Activated CD8-positive, alpha-beta memory T cell treated with anti-CD3 and anti-CD28 coated beads for 24 hours (primary cell): ENCODE results near the gene LGI4.
A peak's percentile ranks its signal among the peaks of the same experiment; 100 is the strongest.
"Not testable (repeated sequence)": the region's sequence is repeated elsewhere in the genome, so short reads cannot be mapped to it uniquely, and the experiment has no call there.

Experiments
- DNase-seq: peaks from one replicate; pipeline ENCODE4 v3.0.0-alpha.2; 2020

LGI4 gene

DNA sequence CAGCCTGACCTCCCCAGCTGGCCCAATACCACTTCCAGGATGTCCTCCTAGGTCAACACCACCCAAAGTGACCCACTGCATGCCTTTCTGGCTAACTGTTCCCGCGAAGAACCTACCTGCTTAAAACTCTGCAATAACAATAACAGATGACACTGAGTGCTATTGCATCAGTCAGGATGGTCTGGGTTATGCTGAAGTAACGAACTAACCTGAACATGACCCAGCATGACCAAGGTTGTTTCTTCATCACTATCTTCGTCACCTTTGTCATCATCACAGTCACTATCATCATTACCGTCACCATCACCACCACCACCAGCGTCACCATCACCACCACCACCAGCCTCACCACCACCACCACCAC lies 29.8 kb downstream of the LGI4 start:
- DNase-seq, result no peak

DNA sequence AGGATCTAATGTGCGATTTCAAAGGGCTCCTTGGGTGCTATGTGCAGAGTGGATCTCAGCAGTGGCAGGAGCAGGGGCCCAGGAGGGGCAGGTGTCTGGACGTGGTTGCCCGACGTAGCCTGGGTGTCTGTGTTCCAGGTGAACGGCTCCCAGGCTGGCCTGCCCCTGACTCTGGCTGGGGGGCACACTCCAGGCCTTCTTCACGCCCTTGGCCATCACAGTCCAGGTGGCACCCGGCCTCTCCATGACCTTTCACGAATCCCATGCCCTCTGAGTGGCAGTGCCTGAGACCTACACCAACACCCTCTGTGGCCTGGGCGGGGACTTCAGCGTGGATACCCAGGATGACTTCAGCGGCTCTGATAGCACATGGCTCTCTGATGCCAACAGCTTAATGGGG lies 30.5 kb downstream of the LGI4 start:
- DNase-seq, result no peak

DNA sequence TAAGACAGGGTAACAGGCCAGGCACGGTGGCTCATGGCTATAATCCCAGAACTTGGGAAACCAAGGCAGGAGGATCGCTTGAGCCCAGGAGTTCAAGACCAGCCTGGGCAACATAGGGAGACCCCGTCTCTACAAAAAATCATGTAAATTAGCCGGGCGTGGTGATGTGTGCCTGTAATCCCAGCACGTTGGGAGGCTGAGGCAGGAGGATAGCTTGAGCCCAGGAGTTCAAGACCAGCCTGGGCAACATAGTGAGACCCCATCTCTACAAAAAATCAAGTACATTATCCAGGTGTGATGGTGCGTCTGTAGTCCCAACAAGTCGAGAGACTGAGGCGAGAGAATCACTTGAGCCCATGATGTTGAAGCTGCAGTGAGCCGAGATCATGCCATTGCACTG lies 31.2 kb downstream of the LGI4 start:
- DNase-seq, result not testable (repeated sequence)

DNA sequence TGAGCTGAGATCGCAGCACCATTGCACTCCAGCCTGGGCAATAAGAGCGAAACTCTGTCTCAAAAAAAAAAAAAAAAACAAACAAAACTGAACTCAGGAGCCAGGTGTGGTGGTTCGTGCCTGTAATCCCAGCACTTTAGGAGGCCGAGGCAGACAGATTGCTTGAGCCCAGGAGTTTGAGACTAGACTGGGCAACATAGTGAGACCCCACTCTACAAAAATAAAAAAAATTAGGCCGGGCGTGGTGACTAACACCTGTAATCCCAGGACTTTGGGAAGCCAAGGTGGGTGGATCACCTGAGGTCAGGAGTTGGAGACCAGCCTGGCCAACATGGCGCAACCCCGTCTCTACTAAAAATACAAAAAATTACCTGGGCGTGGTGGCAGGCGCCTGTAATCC lies 32.9 kb downstream of the LGI4 start:
- not testable (repeated sequence) for DNase-seq

DNA sequence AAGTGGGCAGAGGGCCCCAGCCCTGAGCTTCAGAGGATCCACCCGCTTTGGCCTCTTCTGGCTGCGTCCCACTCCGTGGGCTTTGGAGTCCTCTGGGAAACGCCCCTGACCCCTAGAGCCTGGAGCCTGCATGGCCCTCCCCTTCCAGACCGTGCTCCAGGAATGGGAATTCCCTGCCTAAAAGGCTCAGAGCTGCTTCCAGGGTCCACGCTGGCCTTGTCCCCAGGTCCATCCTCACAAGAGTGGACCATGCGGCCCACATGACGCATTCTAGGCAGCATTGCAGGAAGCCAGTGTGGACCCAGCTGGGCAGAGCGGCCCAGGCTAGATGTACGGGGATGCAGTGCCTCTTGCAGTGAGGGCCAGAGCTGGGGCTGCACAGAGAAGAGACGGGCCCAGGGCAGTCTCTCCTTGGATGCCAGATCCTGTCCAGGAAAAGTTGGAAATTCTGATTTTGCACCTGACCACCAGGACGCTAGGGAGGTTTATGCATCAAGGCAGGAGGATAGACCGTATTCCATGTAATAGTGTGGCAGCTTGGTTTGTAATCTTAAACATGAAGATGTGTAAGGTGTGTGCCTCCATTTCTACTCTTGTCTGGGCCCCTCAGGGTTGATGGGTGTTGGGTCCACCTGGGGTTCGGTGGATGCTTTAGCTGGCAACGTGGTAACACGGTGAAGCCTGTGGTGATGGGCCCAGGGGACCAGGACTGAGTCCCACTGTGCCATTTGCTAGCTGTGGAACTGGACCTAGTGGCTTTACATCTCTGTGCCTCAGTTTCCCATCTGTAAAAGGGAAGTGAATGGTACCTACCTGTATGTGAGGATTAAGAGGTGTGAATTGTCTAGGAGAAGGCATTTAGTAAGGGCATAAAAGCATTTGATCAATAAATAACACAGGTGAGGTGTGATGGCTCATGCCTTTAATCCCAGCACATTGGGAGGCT lies 34.0 kb downstream of the LGI4 start:
- DNase-seq, result no peak

DNA sequence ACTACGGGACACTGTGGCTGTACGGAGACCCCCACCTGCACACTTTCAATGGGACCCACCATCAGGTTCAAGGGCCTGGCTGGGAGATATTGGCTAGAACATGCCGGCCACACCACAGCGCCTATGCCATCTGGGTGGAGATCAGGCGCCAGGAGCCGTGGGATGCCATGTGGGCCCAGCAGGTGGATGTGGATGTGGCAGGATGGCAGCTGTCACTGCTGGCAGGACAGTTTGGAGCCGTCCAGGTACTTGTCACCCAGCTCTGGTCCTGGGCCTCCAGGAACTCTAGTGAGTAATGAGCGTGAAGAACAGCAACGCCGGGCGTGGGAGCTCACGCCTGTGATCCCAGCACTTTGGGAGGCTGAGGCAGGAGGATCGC lies 35.0 kb downstream of the LGI4 start:
- no peak for DNase-seq

DNA sequence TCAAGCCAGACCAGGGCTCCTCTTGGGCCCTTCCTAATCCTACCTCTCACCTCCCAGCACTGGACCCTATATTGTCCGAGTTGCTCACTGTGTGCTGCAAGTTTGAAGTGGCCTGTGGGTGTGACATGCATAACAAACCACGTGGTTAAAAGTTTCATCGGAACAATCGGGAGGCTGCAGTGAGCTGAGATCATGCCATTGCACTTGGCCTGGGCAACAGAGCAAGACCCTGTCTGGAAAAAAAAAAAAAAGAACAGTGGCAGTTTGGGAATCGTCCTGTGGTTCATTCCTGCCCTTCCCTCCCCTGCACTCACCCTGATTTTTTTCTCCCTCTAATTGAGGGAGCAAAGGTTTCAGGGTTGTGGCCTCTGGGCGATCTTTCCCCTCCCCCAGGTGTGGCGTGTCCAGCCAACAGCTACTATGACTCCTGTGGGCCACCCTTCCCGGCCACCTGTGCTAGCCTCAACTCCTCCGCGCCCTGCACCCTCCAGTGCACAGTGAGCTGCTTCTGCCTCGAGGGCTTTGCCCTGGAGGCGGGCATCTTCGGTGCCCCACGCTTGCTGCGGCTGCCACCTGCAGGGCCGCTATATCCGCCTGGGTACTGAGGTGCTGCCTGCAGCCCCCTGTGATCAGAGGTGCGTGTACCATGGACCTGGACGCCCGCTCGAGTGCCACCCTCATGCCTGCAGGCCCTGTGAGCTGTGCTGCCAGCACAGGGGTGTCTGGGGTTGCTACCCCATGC lies 35.5 kb downstream of the LGI4 start:
- DNase-seq, result no peak

DNA sequence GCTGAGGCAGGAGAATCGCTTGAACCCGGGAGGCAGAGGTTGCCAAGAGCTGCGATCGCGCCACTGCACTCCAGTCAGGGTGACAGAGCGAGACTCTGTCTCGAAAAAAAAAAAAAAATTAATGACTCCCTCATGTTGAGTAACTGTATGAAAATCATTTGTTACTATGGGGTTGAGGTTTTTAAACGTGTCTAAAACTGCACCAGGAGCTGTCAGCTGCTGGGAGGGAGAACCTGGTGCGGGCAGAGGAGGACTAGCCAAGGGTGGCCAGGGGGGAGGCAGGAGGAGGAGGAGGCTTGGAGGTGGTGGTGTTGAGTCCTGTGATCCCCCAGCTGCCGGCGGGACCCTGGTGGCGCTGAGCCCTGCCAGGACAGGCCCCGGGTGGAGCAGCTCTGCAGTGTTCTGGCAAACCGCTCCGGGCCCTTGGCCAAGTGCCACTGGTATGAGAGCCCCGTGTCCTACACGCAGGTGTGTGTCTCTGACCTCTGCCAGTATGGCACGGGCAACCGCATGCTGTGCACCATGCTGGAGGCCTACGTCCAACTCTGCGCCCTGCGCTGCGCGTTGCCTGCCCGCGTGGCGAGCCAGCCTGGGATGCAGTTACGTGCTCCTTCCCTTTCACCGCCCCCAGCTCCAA lies 36.3 kb downstream of the LGI4 start:
- no peak for DNase-seq

DNA sequence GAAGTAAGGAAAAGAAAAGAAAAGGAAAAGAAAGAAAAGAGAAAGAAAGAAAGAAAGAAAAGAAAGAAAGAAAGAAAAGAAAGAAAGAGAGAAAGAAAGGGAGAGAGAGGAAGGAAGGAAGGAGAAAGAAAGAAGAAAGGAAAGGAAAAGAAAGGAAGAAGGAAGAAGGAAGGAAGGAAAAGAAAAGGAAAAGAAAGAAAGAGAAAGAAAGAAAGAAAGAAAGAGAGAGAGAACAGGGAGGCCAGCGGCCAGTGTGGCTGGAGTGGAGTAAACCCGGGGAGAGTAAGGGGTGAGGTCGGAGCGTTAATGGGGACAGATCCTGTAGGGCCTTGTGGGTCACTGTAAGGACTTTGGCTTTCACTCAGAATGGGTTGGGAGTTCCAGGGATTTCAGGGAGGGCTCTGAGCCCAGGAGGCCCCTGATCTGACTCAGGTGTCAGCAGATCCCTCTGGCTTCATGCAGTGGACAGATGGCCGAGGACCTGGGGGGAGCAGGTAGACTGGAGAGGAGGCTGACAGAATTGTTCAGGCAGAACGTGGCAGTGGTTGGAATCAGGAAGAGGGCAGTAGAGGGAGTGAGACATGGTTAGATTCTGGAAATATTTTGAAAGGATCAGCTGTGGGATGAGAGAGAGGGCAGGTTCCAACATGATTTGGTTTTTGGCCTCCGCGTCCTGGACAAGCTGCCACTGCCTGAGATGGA lies 39.0 kb downstream of the LGI4 start:
- no peak for DNase-seq

DNA sequence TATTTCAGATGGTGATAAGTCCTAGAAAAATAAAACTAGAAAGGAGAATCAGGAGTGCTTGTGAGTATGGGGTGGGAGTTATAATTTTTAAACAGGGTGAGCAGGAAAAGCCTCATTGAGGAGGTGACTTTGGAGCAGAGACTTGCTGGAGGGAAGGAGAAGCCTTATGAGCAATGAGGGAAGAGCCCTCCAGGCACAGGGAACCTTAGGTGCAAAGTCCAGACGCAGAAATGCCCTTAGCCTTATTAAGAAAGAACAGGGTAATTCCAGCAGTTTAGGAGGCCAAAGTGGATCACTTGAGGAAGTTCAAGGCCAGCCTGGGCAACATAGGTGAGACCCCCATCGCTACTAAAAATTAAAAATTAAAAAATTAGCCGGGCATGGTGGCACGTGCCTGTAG lies 40.2 kb downstream of the LGI4 start:
- DNase-seq, result no peak

DNA sequence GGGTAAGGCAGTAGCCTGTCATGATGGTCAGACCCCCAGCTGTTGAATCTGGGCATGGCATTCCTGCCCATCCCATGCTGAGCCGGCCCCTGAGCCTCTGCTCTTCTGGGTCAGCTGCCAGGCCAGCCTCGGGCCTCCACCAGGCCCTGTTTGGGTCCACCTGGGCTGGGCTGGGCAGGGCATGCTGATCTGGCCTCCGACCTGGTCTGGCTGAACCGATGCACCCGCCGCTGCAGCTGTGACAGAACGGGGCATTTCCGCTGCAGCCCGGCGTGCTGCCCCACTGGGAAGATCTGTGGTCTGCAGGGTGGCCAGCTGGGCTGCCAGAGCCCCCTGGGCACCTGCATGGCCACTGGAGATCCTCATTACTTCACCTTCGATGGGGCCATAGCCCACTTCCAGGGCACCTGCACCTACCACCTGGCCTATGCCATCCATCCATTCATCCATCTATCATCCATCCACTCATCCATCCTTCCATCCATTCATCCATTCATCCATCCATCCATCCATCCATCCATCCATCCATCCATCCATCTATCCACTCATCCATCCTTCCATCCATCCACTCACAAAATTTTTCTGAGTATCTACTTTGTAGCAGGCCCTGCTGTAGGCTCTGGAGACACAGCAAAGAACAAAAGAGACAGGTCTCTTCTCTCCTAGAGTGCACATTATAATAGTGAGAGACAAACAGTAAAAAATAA lies 40.8 kb downstream of the LGI4 start:
- DNase-seq, result no peak

DNA sequence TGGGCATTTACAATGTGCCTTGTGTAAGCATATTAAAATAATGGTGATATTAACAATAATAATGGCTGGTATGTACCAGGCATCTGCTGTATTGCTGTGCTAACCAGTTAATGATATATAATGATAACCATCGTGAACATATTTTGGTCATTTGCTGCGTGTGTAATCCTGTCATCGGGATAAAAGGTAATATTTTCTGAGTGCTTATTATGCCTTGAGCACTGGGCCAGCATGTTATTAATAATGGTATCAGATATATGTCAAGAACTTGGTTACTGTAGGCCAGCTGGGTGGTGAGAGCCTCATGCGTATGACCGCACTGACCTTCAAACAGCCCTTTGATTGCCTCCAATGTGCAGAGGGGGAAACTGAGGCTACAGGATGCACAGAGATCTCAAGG lies 41.4 kb downstream of the LGI4 start:
- DNase-seq, result no peak

DNA sequence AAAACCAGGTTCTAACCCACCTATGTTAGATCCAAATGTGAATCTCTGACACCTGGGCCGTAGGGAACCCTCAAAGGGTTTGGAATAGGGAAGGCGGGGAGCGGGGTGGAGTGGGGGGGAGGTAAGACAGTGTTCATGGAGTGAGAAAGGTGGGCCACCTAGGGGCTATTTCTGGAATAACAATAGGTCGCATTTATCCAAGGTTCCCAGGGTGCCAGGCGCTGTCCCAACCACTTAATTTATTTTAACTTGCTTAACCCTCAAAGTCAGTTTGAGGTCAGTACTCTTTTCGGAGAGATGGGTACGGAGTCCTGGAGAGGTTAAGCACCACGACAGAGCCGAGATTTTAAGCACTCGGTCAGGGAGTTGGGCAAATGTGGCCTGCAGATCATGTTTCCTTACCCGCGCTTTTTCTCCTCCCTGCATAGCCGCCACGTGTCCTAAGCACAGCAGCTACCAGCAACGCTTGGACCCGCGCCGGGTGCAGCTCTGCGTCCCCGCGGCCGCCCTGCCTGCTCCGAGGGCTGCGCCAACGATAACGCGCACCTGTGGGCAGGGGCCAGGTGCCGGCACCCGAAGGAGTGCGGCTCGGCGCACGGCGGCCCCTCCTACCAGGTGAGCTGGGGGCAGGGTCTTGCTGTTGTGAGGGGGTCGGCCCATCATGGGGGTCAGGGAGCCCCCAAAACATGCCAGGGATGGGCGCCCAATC lies 44.2 kb downstream of the LGI4 start:
- peak; percentile 72 for DNase-seq

DNA sequence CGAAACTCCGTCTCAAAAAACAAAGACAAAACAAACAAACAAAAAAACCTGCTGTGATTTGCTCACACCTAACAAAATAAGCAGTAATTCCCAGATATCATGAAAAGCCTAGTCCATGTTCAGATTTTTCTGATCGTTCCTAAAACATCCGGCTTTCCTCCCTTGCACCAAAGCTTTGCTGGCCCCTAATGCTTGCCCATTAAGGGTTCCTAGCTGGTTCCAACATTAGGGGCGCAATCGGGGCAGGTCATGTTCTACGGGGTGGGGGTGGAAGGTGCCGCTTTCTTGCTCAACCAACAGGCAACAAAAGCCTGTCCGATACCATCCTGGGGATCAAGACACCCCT lies 44.7 kb downstream of the LGI4 start:
- no peak for DNase-seq

DNA sequence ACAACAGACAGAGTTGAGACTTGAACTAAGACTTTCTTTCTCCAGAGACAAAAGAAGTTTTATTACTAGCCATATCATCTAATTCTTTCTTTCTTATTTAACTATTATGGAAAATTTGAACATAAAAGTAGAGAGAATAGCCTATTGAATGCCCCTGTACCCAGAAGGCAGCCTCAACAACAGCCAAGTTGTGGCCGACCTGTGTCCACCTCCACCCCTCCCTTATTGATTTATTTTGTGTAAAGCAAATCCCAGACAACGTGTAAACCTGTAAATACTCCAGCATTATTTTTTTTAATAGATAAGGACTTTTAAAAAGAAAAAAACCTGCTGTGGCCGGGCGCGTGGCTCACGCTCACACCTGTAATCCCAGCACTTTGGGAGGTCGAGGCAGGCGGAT lies 45.3 kb downstream of the LGI4 start:
- DNase-seq, result no peak

DNA sequence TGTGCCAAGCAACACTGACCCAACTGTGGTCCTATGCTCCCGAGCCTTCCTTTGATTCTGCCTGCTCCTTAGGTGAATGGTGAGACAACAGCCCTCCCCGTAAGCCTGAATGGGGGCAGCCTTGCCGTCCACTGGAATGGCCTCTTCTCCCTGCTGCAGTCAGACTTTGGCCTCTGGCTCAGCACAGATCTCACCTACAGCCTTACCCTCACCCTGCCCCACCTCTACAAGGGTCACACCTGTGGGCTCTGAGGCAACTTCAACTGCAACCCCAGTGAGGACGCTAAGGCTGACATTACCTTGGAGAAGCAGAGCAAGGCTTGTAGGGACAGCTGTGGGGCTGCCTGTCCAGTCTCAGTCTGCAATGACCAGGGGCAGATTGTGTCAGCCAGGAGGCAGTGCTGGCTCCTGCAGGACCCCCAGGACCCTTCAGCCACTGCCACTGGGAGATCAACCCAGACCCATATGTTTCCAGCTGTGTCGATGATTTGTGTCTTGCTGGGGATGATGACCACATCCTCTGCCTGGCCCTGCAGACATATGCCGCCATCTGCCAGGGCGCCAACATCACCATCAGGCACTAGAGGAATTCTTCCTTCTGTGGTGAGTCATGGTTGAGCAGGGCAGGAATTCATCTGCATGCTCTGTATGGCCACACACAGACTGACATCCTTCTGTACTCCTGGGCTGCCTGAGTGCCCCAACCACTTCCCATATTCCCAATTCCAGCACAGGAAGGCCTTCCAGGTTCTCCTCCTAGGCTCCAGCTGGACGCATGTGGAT lies 46.5 kb downstream of the LGI4 start:
- no peak for DNase-seq

DNA sequence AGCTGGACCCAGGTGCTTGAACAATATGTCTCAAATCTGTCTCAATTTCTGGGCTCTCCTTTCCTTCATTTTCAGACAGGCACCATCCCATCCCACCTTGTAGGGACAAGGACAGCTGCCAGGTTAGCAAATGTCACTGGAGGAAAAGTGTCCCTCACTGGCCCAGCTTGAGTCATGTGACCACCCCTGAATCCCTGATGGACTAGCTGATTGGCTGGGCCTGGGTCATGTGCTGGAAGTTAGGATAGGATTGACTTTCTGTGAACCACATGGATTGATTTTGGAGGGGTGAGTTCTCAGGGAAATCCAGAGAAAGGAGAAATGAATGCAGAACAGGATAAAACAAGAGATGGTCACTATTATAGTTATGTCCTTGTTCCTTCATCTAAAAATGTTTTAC lies 47.5 kb downstream of the LGI4 start:
- DNase-seq, result no peak

DNA sequence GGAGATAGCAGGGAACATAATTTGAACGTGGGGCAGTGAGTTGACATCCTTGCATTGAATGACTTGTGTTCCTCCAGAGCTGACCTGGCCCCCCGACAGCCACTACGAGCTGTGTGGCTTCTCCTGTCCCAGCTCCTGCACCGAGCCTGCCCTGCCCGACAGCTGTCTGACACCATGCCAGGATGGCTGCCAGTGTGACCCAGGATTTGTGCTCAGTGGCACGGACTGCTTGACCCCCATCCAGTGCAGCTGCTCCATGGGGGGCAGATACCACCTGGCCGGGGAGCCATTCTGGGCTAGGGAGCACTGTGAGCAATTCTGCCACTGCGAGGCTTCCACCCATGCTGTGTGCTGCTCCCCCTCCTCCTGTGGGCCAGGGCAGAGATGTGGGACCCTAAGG lies 48.4 kb downstream of the LGI4 start:
- DNase-seq, result no peak

DNA sequence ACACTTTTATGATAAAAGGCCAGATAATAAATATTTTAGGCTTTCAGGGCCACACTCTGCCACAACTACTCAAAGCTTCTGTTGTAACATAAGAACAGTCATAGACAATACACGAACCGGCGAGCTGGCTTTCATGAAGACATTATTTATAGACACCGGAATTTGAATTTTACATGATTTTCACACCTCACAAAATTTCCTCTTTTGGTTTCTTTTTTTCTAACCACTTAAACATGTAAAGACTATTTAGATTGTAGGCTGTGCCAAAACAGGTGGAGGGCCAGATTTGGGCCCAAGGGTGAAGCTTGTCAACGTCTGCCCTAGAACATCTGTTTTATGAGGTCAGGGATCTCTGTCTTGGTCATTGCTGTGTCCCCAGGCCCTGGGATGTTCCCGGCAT lies 48.9 kb downstream of the LGI4 start:
- DNase-seq, result no peak

DNA sequence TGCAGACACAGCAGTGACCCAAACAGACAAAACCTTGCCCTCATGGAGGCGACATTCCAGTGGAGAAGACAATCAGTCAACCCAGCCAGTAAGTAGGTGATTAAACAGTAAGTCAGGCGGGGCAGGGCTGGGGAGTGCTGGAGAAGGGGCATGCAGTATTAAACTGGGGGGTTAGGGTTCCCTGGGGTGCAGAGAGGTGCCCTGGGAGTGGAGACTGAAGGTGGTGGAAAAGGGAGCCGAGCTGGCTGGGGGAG lies 50.4 kb downstream of the LGI4 start:
- DNase-seq, result no peak

DNA sequence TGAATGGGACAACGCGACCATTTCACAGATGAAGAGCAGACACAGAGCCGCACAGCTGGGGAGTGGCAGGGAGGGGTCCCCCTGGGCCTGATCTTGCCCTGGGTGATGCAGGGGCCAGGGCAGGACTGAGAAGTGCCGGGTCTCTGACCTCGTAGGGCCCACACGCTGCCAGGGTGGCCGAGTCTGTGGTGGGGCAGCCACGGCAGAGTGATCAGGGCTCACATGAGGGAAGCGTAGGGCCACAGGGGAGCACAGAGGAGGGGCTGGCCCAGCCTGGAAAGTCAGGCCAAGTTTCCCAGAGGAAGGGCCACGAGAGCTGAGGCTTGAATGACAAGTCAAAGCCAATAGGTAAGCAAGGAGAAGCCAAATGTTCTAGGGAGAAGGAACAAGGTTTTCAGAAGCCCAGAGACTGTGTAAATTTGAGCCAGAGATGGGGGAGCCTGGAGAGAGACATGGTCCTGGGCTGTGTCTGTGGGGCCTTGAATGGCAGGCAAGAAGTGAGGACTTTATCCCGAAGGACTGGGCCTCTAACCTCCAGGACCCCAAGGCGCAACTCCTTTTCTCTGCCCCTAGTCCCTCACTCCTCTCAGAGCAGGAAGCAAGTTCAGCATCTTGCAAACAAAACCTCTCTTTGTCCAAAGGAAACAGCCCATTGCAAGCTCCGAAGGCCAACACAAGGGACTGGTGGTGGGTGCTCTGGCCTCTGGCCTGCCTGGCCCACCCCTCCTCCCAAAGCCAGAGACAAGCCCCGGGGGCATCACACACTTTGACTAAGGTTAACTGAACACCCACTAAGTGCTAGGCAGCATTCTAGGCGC lies 51.0 kb downstream of the LGI4 start:
- DNase-seq, result no peak
